NCI-H187 treated with DMSO at 0.1 percent for 48 hours (cell line): Measurements from ENCODE around the gene INPP5D.

Experiments used
- DNase-seq: peaks from one replicate; lab custom pipeline; 2025; lab: John Stamatoyannopoulos, UW

The INPP5D gene

DNA sequence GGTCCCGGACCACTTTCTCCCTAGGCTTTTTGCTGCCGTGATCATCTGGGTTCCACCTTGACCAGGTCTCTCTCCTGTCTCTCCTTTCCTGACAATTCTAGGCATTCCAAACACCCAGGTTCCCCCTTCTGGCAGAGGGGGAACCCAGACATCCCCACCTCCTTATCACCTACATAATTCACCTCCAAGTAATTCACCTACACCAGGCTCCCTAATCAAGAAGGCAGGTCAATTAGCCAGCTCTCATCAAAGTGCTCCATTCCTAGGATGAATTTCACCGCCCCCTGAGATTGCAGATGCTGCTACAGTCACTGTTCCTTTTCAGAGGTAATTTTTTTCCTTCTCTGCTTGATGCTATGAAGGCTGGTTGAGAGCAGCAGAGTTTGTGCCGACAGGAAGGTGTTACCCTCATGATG is 149.0 kb downstream of the INPP5D start:
- no peak for DNase-seq

DNA sequence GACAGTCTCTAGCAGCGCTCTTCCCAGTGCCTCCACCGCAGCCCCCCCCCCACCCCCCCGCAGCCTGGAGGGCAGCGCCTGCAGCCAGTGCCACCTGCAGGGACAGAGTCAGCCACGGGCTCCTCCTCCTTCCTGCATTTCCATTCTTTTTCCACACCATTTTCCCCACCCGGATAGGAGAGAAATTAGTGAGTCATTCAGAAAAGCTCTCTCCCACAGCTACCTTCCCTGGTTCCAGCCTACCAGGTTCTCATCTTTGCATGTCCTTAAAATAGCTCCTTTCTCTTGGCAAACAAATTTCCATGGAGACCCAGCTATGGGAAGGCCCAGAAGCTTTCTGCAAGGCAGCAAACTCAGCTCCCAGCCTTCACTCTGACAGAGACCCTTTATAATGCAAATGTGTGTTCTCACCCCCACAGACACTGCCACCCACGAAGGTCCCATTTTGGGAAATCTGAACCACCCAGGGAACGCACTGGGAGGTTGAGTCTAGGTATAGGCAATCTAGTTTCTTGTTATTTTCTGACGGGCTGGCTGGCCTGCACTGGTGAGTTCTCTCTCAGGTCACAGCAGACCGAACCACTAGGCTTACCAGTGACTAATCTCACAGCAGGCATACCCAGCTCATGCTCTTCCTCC is 149.5 kb downstream of the INPP5D start:
- no peak for DNase-seq

DNA sequence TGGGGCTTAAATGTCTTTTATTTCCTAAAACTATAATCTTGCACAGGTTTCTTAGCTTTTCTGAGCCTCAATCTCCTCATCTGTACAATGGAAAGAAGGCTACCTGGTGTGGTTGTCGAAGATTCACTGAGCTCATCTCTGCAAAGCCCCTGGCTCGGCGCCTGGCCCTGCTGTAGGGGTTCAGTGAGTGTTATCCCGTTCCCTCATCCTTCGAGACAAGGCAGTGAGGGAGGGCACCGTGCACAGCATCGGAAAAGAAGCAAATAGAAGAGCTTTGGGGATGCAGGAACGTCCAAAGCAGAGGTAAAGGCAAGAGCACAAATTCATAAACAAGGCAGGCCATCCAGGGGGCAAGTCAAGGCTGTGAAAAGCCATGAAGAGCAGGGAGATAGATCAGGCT is 150.1 kb downstream of the INPP5D start:
- no peak for DNase-seq

DNA sequence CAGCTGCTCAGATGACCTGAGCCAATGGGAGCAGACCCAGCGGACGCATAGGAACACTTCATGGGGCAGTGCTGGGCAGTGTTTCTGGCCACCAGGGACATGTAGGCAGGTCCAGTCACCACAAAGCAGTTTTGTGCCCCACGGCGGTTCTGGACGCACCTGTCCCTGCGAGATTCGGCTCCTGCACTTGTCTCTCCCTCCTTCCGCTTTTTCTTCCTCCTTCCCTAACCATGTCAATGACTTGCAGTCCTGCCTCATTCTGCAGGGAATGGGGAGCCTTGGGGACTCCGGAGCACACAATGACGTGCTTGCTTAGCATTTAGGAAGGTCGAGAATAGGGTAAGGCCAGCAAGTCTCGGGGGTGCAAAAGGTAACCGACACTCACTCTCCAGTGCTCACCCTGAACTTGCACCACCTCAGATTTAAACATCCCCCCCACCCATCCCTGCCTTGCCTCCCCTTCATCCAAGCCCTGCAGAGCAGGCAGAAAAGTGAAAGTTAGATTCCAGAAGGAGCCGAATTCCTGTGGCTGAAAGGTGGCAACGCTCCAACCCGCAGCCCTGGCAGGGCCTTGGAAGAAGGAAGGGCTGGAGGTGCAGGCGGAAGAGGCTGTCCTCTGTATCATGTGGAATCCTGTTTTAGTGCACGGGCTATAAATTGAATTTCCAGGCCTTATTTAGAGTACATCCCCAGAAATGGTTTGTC is 150.9 kb downstream of the INPP5D start:
- no peak for DNase-seq

DNA sequence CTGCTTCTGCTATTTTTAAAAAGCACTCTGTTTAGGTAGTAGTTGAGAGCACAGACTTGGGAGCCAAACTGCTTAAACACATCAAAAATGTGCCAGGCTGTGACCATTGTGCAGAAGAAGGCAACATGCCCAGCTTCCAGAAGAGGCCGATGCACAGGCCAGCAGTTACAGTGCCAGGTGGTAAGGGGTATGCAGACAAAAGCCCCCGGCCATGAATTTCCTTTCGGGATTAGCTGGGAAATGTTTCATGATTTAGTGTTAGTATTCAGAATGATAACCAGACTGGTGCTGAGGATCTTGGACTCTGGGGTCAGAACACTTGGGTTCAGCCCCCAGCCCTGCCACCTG is 151.4 kb downstream of the INPP5D start:
- DNase-seq: no peak

DNA sequence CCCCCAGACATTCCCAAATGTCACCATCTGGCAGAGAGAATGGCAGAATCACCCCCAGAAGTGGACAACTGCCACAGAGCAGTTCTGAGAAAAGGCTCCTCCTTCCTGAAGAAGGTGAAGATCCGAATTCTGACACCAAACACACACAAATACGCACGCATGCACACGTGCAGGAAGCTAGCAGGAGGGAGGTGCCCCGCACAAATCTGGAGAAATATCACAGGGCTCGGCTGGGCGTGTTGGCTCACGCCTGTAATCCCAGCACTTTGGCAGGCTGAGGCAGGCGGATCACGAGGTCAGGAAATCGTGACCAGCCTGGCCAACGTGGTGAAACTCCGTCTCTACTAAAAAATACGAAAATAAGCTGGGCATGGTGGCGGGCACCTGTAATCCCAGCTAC is 152.9 kb downstream of the INPP5D start:
- no peak for DNase-seq

DNA sequence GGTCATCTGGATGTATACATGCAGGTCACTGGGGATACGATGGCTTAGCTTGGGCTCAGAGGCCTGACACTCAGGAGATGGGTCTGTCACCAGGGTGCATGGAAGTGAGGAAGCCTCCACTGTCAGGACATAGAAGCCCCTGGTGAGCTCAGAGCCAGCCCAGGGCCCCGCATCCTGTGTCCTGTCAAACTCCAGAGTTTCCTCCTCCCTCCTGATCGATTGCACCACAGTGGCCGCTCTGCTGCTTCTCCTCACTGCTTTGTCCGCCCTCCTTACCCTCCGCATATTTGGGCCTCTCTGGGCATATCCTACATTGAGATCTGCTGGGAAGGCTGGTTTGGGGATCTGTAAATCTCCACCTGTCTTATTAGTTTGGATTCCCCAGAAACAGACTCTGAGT is 153.8 kb downstream of the INPP5D start:
- no peak for DNase-seq

DNA sequence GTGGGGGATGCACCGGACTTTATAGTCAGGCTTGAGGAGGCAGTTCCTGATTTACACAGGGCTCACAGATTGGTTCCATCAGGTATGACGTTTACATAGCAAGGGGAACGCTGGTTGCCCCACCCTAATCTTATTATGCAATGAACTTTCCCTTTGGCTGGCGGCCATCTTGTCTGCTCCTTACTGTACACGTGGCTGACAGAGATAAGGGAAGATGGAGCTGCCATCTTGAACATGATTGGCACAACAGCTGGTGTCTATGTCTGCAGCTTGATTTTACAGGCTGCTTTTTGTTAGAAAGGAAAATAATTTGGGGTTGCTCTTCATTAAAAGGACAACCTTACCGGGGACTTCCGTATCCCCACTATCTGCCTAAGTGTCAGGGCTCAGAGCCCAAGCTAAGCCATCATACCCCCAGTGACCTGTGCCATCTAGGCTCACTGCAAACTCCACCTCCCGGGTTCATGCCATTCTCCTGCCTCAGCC is 157.8 kb downstream of the INPP5D start:
- DNase-seq: no peak

DNA sequence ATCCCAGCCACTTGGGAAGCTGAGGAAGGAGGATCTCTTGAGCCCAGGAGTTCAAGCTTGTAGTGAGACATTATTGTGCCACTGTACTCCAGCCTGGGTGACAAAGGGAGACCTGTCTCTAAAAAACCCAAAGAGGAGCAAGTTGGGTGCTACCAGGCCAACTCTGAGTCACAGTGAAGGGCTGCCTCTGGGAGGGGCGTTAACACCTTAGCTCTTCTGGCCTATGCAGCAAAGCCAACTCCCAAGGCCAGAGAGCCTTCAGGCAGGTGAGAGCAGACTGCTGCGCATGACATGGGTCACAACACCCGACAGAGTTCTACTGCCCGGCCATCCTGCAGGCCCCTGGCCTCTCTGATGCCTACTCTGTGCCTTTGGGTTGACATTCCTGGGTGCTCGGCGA is 158.7 kb downstream of the INPP5D start:
- no peak for DNase-seq

DNA sequence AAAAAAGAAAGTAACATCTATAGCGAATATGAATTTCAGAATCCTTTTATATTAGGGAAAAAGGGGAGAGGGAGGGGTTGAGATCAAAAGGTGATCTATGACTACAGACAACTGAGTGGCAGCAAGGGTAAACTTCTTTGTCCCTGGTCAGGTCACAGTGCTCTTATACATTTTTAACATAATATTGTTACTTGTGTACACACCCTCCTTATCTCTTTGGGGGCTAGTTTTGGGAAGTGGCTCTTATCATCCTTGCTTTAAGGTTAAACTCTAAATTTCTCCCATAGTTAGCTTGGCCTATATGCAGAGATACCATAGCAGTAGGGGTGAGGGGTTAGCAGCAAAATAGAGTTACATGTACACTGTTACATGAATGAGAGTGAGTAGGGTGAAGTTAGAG is 159.7 kb downstream of the INPP5D start:
- DNase-seq: no peak

DNA sequence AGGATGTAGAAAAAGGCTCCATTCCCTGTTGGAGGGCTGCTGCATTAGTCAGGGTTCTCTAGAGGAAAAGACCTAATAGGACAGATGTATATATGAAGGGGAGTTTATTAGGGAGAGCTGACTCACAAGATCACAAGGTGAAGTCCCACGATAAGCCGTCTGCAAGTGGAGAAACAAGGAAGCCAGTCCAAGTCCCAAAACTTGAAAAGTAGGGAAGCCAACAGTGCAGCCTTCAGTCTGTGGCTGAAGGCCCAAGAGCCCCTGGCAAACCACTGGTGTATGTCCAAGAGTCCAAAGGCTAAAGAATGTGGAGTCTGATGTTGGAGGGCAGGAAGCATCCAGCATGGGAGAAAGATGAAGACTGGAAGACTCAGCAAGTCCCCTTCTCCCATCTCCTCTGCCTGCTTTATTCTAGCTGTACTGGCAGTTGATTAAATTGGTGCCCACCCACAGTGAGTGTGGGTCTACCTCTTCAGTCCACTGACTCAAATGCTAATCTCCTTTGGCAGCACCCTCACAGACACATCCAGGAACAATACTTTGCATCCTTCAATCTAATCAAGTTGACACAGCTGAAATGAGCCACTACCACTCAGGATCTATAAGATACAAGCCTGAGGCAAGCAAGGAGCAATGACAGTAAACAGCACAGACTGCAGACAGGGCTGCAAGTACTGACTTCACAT is 161.4 kb downstream of the INPP5D start:
- DNase-seq: no peak

DNA sequence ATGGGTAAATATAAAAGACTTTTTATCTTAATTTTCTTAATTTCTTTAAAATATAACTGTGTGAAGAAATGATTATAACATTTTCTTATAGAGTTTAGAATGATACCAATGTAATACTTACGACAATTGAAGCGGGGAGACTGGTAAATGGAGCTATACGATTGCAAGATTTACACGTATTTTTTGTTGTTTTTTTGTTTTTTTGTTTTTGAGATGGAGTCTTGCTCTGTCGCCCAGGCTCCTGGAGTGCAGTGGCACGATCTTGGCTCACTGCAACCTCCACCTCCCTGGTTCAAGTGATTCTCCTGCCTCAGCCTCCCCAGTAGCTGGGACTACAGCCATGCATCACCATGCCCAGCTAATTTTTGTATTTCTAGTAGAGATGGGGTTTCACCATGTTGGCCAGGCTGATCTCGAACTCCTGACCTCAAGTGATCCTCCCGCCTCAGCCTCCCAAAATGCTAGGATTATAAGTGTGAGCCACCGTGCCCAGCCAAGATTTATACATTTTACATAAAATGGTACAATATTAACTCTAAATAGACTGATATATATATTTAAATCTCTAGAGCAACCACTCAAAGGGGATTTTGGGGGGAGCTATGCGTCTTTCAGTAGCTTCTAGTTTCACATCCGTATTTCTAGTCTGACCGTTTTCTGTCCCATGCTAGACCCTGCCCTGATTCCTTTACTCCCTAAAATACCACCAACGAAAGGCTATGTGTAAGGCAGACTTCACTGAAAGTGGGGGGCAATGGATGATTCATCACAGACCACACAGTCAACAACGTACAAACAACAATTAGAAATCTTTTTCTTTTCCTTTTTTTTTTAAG is 163.1 kb downstream of the INPP5D start:
- no peak for DNase-seq

DNA sequence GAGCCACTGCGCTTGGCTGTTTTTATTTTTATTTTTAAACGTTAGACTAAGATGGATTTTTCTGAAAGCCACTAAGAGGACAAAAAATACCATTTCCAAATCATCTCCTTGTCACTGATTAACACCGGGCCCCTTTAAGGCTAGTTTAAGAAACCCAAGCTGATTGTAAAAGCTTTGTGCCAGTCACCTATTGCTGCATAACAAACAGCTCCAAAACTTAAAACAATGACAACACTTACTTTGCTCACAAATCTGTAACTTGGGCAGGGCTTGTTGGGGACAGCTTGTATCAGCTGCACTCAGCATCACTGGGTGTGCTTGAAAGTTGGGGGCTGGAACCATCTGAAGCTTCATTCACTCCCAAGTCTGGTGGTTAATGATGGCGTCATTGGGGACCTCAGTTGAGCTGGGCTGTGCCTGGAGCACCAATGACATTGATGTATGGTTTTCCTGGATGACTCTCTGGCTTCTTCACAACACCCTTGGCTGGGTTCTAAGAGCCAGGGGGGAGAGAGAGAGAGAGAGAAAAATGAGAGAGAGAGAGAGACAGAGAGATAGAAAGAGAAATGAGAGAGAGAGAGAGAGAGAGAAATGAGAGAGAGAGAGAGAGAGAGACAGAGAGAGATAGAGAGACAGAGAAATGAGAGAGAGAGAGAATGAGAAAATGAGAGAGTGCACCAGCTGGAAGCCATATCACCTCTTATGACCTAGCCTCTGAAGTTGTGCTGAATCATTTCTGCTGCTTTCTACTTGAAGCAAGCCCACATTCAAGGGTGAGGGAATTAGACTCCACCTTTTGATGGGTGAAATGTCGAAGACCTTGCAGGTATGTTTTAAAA is 165.3 kb downstream of the INPP5D start:
- no peak for DNase-seq

DNA sequence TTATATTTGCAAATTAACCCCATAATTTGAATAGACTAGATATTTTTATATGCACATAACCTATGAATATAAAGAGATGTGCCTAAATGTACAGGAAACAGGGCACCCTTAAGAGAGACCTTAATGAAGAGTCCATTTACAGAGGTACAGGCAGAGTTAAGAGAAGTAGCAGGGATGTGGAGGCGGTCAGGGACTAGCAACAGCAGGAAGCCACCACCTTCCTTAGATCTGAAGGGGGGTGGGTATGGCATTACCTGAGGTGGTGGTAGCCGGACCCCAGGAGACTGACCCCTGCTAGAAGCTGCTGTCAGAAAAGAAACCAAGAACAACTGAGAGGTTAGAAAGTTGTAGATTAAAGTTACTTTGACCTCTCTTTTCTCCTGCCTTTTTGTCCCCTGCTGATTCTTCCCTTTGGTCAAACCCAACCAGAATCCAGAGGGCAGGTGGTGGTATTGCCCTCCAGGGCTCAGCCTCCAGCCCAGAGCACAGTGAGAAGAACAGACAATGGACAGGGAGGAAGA is 166.4 kb downstream of the INPP5D start:
- DNase-seq: no peak

DNA sequence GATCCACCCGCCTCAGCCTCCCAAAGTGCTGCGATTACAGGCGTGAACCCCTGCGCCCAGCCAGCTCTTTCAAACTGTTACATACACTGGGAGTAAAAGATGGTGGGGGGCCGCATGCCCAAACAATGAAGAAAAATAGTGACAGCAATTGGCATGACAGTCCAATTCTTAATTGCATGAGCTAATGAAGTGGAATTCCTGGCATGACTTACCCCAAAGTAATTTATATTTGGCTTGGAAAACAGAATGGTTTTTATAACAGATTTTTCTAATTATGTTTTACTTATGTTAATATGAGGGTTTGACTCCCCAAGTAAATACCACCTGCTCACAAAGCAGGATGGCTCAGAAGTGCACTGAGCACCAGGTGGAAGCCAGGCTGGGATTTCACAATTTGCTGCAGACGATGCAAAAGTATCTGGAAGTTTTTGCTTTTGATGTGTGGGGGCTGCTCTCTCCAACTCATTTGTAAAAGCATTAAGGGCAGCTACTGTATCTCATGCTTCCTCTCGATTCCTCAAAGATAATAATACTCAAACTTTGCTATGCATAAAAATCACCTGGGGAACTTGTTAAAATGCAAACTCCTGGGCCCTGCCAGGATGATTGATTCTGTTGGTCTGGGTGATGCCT is 167.3 kb downstream of the INPP5D start:
- no peak for DNase-seq

DNA sequence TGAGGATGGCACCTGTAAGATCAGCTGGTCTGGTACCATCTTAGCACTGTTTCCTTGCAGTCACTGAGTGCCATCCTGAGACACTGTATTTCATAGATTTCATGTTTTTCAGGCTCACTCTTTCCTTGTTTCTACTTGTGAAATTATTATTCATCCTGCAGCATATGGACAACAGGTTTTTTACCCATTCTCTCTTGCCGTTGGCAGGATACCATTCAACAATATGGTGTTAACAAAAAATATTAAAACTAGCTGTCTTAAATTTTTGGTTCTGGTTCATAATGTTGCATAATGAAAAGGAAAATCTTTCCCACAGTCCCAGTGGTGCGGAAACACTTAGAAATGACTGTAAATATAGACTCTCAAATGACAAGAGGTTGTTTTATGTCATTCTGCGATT is 168.2 kb downstream of the INPP5D start:
- no peak for DNase-seq

DNA sequence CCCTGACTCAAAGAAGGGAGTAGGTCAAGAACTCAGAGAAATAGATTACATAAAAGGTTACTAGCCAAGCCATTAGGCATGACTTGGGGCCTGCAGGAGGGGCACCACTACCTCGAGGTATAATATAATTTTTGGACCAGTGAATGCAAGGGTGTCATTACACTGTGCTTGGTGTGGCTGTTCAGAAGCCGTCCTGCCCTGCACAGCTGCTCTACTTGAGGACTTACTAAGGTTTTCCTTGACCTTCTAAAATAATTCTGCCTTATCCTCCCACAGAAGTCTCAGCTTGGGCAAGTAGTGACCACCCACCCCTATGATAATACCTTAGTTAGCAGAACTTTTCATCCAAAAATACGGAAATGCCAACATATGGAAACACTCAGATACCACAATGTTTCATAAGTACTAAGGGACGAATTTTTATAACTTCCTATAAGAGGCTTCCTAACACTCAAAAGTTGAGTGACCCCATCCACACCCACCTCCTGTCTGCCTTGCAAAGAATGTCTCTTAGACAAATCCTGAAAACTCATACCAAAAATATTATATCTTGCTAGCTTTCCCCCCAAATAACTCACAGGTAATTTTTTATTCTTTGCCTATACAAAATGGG is 173.6 kb downstream of the INPP5D start:
- no peak for DNase-seq

DNA sequence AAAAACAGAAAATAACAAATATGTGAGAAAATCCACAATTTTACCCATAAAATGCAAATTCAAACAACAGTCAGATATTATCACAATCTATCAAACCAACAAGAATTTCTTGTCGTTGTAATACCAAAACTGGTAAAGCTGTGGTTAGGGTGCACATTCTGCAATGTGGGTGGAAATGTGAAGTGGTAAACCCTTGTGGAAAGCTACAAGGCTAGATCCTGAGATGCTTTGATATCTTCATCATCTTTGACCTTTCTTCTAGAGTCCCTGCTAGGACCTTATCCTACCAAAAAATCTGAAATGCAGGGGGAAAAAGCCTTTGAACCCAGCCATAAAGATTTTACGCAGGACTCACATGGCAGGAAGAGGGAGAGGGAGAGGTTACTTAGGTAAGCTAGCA is 174.1 kb downstream of the INPP5D start:
- no peak for DNase-seq

DNA sequence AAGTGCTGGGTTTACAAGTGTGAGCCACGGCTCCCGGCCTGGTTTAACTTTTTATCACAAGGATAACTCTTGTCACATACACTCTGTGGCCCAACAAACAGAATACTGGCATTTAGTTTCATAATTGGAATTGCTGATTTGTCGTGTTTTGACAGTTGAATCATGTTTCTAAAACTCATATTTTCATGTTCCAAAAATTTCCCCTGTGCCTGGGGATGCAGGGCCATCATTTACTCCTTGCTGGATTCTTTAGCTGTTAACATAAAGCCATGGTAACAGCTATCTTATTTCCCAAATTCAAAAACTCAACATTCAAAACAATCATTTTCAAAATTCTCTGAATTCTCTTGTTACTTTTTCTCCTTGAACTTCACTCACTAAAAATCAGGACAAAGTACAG is 174.9 kb downstream of the INPP5D start:
- no peak for DNase-seq

DNA sequence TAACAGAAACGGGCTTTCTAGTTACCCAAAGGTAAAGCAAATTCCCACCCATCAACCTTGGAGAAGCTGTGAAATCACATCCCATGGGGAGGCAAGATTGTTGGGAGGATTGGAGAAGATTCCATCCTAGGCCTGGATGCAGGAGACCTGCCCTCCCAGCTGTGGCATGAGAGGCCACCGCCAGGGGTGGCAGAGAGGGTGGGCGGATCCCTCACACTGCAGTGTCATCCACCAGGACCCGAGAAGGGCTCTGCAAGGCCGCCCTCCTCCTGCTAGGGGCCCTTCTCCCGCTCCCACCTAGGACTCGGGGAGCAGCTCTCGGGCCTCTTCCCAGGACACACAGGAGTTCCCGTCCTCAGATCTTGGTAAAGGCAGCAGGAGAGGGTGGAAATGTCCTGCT is 175.8 kb downstream of the INPP5D start:
- DNase-seq: no peak
